ENCODE data around the gene LIMK2. TPM values are rescaled to one million over a fixed set of nuclear protein-coding genes. Genes with fewer than 3 reads are reported as not detected.

LIMK2 gene
- 6.6 to 8.6 TPM (median 7.7 TPM) in 5 replicates for total RNA-seq (2022; extraction: Qiagen RNA extraction; ENCODE audit: low read depth)

DNA sequence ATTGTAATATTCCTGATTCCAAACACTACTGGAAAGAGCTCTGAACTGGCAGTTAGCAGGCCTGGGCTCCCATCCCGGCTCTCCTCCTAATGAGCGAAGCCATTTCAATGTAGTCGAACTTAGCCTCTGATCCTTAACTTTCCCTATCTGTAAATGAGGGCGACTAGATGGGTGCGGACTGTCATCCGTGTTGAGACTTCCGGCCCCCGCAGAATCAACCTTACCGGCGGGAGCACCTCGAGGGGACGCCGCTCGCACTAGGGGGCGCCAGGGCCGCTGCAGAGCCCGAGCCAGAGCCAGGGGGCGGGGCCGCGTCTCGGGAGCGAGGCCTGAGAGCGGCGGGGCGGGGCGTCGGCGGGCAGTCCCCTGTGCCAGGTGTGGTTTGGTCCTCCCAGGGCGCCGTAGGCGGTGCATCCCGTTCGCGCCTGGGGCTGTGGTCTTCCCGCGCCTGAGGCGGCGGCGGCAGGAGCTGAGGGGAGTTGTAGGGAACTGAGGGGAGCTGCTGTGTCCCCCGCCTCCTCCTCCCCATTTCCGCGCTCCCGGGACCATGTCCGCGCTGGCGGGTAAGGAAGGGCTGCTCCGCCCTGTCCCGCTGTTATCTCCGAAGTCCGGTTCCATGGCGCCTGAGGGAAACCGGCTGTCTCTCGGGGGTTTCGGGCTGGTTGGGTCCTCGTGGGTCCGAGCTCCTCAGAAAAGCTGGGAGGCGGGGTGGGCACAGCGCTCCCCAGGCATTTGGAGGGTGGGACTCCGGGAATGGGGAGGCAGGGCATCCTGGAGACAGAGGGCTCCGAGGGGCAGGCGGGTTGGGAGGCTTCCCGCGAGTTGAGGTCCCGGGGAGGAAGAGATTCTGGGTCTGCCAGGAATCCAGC, at the start of gene LIMK2:
LIMK2 (plus strand) TSS at position 437 of the 869 bp plus-strand sequence; CDS start at position 548, 111 bp downstream.

DNA sequence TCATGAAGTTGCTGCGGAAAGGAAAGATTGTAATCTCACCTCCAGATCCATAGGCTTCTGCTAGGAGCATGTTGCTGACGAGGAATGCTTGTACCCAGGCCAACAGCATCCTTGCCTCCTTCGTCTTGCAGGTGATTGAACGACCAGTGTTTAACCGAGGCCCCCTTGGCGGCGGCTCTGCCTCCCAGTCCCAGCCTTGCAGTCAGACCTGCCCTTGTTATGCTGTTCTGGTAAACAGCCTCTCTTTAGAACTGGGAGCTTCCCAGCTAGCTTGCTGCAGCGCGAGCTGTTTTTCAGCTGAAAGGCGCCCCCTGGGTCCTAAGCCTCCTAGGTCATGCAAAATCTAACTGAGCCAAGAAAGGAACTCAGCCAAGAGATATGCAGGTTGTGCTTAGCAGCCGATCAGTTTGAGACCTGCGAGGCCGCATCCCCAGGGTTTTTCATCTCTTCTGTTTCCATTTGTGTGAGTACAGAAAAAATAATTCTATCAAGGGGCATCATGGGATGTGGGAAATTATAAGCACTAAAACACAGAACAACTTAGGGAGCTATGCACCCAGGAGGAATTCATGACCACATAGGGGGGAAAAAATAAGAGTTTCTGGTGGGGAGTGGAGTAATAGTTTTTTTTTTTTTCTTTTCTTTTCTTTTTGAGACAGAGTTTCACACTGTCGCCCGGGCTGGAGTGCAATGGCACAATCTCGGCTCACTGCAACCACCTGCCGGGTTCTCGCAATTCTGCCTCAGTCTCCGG, 80.3 kb downstream of the LIMK2 start, which contains the start of gene PIK3IP1:
PIK3IP1 (minus strand) TSS at position 253 of the 754 bp plus-strand sequence; CDS start at position 109, 144 bp downstream.

Other genes with a start within 250 kb of the LIMK2 start
- gene MORC2, start 243.5 kb upstream of the LIMK2 start, total RNA-seq (2022; extraction: Qiagen RNA extraction; ENCODE audit: low read depth), result 14.0 to 17.1 TPM (median 16.2 TPM) in 5 replicates
- gene TUG1, start 243.0 kb upstream of the LIMK2 start, total RNA-seq (2022; extraction: Qiagen RNA extraction; ENCODE audit: low read depth), result 26.1 to 35.2 TPM (median 28.5 TPM) in 5 replicates
- 29.1 to 41.2 TPM (median 31.1 TPM) in 5 replicates for gene SMTN, start 131.0 kb upstream of the LIMK2 start, total RNA-seq (2022; extraction: Qiagen RNA extraction; ENCODE audit: low read depth)
- gene SELENOM, start 104.7 kb upstream of the LIMK2 start, total RNA-seq (2022; extraction: Qiagen RNA extraction; ENCODE audit: low read depth), result 65.4 to 80.2 TPM (median 77.0 TPM) in 5 replicates
- gene INPP5J, start 89.3 kb upstream of the LIMK2 start, total RNA-seq (2022; extraction: Qiagen RNA extraction; ENCODE audit: low read depth), result 0.47 to 0.86 TPM (median 0.72 TPM) in 5 replicates
- not detected in 5 replicates for gene PLA2G3, start 71.8 kb upstream of the LIMK2 start, total RNA-seq (2022; extraction: Qiagen RNA extraction; ENCODE audit: low read depth)
- 22.6 to 26.1 TPM (median 23.1 TPM) in 5 replicates for gene RNF185, start 52.1 kb upstream of the LIMK2 start, total RNA-seq (2022; extraction: Qiagen RNA extraction; ENCODE audit: low read depth)
- gene PIK3IP1, start 80.2 kb downstream of the LIMK2 start, total RNA-seq (2022; extraction: Qiagen RNA extraction; ENCODE audit: low read depth), result 1.2 to 1.9 TPM (median 1.3 TPM) in 5 replicates
- 17.2 to 22.8 TPM (median 21.2 TPM) in 5 replicates for gene PATZ1, start 134.0 kb downstream of the LIMK2 start, total RNA-seq (2022; extraction: Qiagen RNA extraction; ENCODE audit: low read depth)
- gene DRG1, start 187.3 kb downstream of the LIMK2 start, total RNA-seq (2022; extraction: Qiagen RNA extraction; ENCODE audit: low read depth), result 59.3 to 93.1 TPM (median 62.7 TPM) in 5 replicates